ENCODE data around the gene THPO.

- no peak for TF ChIP-seq CTCF (IDR thresholded peaks at IDR 0.05; ENCODE audit: low read length)
- TF ChIP-seq EZH2 (IDR thresholded peaks at IDR 0.05; ENCODE audit: borderline replicate concordance, low read length): no peak
Observed at GRCh38 chr3:184366619-184367289, 11.3 kb downstream of the THPO start.
